Testis (tissue), 2 donors: ENCODE measurements around the gene PIGZ.

ENCODE experiments used
- CTCF ChIP-seq, 3 experiments: fragments of 450-650 bp in 2 of 3; fragments of 200-600 bp in 1 of 3; sonication (generic) in 1 of 3; IDR thresholded peaks; one replicate each; pipeline ENCODE4 v1.5.1; 2016 to 2019; ENCODE audit warnings: antibody characterized with exemption in 3 of 3, mild to moderate bottlenecking in 2 of 3, moderate library complexity in 1 of 3
- POLR2A ChIP-seq: fragments of 450-650 bp; IDR thresholded peaks from one replicate; pipeline ENCODE4 v1.6.1; 2017; ENCODE audit warnings: antibody characterized with exemption, mild to moderate bottlenecking, moderate library complexity

- no peak for TF ChIP-seq POLR2A
- TF ChIP-seq CTCF (IDR thresholded peaks at IDR 0.05): no peak
Measured at GRCh38 chr3:196915375-196915774, 53.3 kb downstream of the PIGZ start.
